Psoas muscle (tissue), 8 donors: ENCODE measurements around the gene PLPPR1. TPM values are rescaled to one million over a fixed set of nuclear protein-coding genes. Genes with fewer than 3 reads are reported as not detected.

Source experiments
- ATAC-seq, 4 donors: fragments of 200-7000 bp; cut with Tn5 transposase; one replicate each; pipeline ENCODE4 v1.9.1; 2020; ENCODE audit warnings: moderate library complexity in 3 of 4, mild to moderate bottlenecking in 2 of 4
- DNase-seq, 2 donors: peaks; one replicate each; pipeline ENCODE4 v3.0.0-alpha.2; 2020
- H3K27ac ChIP-seq: fragments of 200-600 bp; one replicate; pipeline ENCODE4 v1.8.0; 2022
- H3K27me3 ChIP-seq, 3 donors: fragments of 200-600 bp in 1 of 3; one replicate each; pipeline versions ENCODE4 v1.6.1 to v1.8.0; 2013 to 2022; ENCODE audit warnings: low read length in 2 of 3, mild to moderate bottlenecking in 2 of 3, moderate library complexity in 1 of 3; ENCODE audit not compliant: insufficient read depth in 3 of 3
- H3K36me3 ChIP-seq, 2 donors: fragments of 200-600 bp in 1 of 2; one replicate each; pipeline versions ENCODE4 v1.6.1 to v1.8.0; 2013 to 2022; ENCODE audit warnings: low read depth in 1 of 2, mild to moderate bottlenecking in 1 of 2, moderate library complexity in 1 of 2; ENCODE audit not compliant: insufficient read depth in 1 of 2
- H3K4me1 ChIP-seq: fragments of 200-600 bp; one replicate; pipeline ENCODE4 v1.8.0; 2022
- H3K4me3 ChIP-seq: fragments of 200-600 bp; one replicate; pipeline ENCODE4 v1.8.0; 2022; ENCODE audit warnings: mild to moderate bottlenecking
- H3K9me3 ChIP-seq: fragments of 200-600 bp; one replicate; pipeline ENCODE4 v1.8.0; 2022
- WGBS, 3 donors: extraction: QIAGEN DNeasy Blood & Tissue Kit; methylation state at CpG; one replicate each; pipeline versions ENCODE4 v1.1.6 to v1.1.7; 2013; 5-methylcytosine and 5-hydroxymethylcytosine counted together
- intact Hi-C, 2 donors: fragments of 100-400 bp; cut with DNase I; formaldehyde crosslinking; loops; one replicate each; pipeline versions ENCODE4 v1.11.0 to v1.14.2; 2022
- polyA plus RNA-seq, 3 donors: library from polyadenylated mRNA; stranded (reverse); fragments of 200-250 nt; gene quantifications; one replicate each; pipeline ENCODE4 v1.2.3, GENCODE V29; 2013
- total RNA-seq, 4 donors: library from RNA; stranded (reverse); fragmentation: NEBNext Ultra II Directional in 2 of 4; extraction: Animal tissue kit (Norgen Biotek cat#: 25700) in 2 of 4; gene quantifications; one replicate each; pipeline versions ENCODE4 v1.2.1 to v1.2.4, GENCODE V29; 2021 to 2023
- TF ChIP-seq, protein P1 (sequence below): fragments of 200-600 bp; IDR thresholded peaks from one replicate; pipeline ENCODE4 v1.8.0; 2022; ENCODE audit warnings: antibody characterized with exemption
- donor health status: healthy with polysubstance abuse.
- donor health status: DM: no; HTN: no; CAD: no; lungs with moderate emphysema.
- donor health status: Bipolar disorder and iron deficiency.
- donor health status: healthy.
- donor health status: DM: yes; HTN: yes; CAD: no.
- donor health status: DM: no; HTN: no; CAD: no.
- donor health status: DM: no; HTN: no; CAD: no.
- donor health status: DM: yes; HTN: yes; CAD: no.

Gene PLPPR1
- total and polyA plus RNA-seq, 7 donors, result 0.03 to 0.11 TPM; not detected in 5

GRCh38 chr9:101083448-101084202, 55.1 kb downstream of the PLPPR1 start:
- intact Hi-C loops, result no loop called here
- DNase-seq, result no peak
- Histone ChIP-seq H3K27ac (no peak overlapping the region), H3K4me3 (no peak overlapping the region), H3K36me3 (no peaks in the 10 kb centered on the region), H3K27me3 (peaks cover 0 to 3% (median 0%) of the 10 kb centered on the region in 3 donors), H3K4me1 (no peaks in the 10 kb centered on the region), H3K9me3 (no peaks in the 10 kb centered on the region)
- ATAC-seq, result no peak
- 91 to 94% (median 92%) methylated on average over 5 of the region's 5 CpGs for WGBS, 3 donors
- TF ChIP-seq, protein P1, sequence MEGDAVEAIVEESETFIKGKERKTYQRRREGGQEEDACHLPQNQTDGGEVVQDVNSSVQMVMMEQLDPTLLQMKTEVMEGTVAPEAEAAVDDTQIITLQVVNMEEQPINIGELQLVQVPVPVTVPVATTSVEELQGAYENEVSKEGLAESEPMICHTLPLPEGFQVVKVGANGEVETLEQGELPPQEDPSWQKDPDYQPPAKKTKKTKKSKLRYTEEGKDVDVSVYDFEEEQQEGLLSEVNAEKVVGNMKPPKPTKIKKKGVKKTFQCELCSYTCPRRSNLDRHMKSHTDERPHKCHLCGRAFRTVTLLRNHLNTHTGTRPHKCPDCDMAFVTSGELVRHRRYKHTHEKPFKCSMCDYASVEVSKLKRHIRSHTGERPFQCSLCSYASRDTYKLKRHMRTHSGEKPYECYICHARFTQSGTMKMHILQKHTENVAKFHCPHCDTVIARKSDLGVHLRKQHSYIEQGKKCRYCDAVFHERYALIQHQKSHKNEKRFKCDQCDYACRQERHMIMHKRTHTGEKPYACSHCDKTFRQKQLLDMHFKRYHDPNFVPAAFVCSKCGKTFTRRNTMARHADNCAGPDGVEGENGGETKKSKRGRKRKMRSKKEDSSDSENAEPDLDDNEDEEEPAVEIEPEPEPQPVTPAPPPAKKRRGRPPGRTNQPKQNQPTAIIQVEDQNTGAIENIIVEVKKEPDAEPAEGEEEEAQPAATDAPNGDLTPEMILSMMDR, result no peak

DNA sequence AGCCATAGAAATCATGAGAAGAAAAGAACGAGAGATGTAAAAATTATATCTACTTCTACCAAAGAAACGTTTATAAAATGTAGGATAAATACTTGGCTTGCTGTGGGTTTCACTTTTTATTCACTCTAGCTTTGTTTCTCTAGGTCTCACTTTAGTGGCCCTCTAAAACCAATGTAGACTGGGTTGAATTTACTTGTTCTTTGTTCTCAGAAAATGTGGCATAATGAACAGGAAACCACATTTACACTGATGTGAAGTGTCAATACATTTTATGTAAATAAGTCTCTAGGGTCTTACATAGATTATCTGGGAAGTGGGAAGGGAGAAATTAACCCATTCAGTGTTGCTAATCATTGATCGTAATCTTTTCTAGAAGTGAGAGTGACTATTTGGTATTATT, 58.9 kb downstream of the PLPPR1 start:
- TF ChIP-seq, protein P1, result no peak
- intact Hi-C loops, result no loop called here
- no peaks in the 10 kb centered on the region for H3K27me3 ChIP-seq
- H3K36me3 ChIP-seq, result no peaks in the 10 kb centered on the region
- ATAC-seq (no peak), DNase-seq (no peak)
- no peaks in the 10 kb centered on the region for H3K9me3 ChIP-seq
- WGBS, 3 donors, result 69 to 73% (median 72%) methylated on average over 3 of the region's 3 CpGs
- H3K4me3 ChIP-seq, result no peak overlapping the region
- H3K4me1 ChIP-seq, result no peaks in the 10 kb centered on the region
- no peak overlapping the region for H3K27ac ChIP-seq

DNA sequence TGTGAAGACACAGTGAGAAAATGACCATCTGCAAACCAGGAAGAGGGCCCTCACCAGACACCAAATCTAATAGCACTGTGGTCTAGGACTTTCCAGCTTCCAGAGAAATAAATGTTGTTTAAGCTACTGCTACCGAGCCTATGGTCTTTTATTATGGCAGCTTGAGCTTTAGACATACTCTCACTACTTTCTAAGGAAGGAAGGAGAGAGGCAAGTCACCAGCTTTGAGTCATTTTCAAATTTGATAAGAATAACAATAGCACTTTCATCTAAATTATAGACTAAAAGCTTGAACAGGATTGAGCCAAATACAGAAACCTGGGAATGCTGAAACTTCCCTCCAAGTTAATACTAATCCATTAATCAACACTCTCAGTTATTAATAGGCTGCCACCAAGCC, 64.4 kb downstream of the PLPPR1 start:
- H3K36me3 ChIP-seq, result no peaks in the 10 kb centered on the region
- ATAC-seq (no peak), DNase-seq (no peak)
- WGBS, 3 donors, result 79 to 95% (median 80%) methylated on average over 1 of the region's 1 CpG
- H3K4me1 ChIP-seq, result no peaks in the 10 kb centered on the region
- intact Hi-C loops, result no loop called here
- TF ChIP-seq, protein P1, result no peak
- H3K9me3 ChIP-seq, result no peaks in the 10 kb centered on the region
- H3K27me3 ChIP-seq, result no peaks in the 10 kb centered on the region
- no peak overlapping the region for H3K4me3 ChIP-seq
- no peak overlapping the region for H3K27ac ChIP-seq

- Histone ChIP-seq H3K27me3 (no peaks in the 10 kb centered on the region), H3K27ac (no peak overlapping the region), H3K36me3 (no peaks in the 10 kb centered on the region), H3K4me3 (no peak overlapping the region), H3K9me3 (no peaks in the 10 kb centered on the region), H3K4me1 (no peaks in the 10 kb centered on the region)
- ATAC-seq (no peak), DNase-seq (no peak)
- intact Hi-C loops, result no loop called here
- TF ChIP-seq, protein P1, result no peak
These were observed 65.1 kb downstream of the PLPPR1 start for GRCh38 chr9:101093620-101094019.

DNA sequence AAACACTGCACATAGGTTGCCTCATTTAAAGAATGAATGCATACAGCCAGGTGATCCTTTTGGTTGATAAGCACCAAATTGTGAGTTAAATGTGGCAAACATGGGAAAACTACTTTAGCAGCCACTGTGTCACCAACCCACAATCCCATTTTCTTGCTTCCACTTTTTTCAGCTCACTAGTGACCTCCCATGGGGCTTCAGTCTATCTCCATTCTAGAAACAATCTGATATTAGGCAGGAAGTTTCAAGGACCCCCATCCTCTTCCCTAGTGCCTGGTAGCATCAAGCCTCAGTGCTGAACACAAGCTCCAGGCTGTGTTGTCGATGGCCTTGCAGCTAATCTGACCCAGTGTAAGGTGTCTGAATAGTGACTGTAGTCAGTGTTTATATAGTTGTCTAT, 66.2 kb downstream of the PLPPR1 start:
- intact Hi-C loops, result no loop called here
- TF ChIP-seq, protein P1, result no peak
- no peaks in the 10 kb centered on the region for H3K9me3 ChIP-seq
- H3K27me3 ChIP-seq, result no peaks in the 10 kb centered on the region
- WGBS, 3 donors, result 73 to 81% (median 74%) methylated on average over 1 of the region's 1 CpG
- DNase-seq (no peak), ATAC-seq (no peak)
- no peak overlapping the region for H3K4me3 ChIP-seq
- H3K36me3 ChIP-seq, result no peaks in the 10 kb centered on the region
- H3K4me1 ChIP-seq, result no peaks in the 10 kb centered on the region
- H3K27ac ChIP-seq, result no peak overlapping the region
